Stimulated activated effector memory CD8-positive, alpha-beta T cell treated with anti-CD3 and anti-CD28 coated beads, Interleukin-12 subunit alpha, Interleukin-12 subunit beta, amount 100 ng/mL, for 72 hours (primary cell): ENCODE results near the gene RCC1.
"Not testable (repeated sequence)": the region's sequence is repeated elsewhere in the genome, so short reads cannot be mapped to it uniquely, and the experiment has no call there.

Experiments used
- ATAC-seq: fragments of 150-1000 bp; cut with Tn5 transposase; 2 replicates; pipeline ENCODE4 v1.10.0; 2021
- DNase-seq, 2 donors: peaks; one replicate each; pipeline ENCODE4 v3.0.0; 2021 to 2022; ENCODE audit warnings: low spot score in 2 of 2
- H3K27ac Mint-ChIP-seq: one replicate; pipeline ENCODE4 v1.8.0; 2022; ENCODE audit warnings: mild to moderate bottlenecking, mixed read lengths
- H3K36me3 Mint-ChIP-seq: one replicate; pipeline ENCODE4 v1.8.0; 2022; ENCODE audit warnings: mild to moderate bottlenecking, mixed read lengths
- H3K4me1 Mint-ChIP-seq: one replicate; pipeline ENCODE4 v1.8.0; 2022; ENCODE audit warnings: mixed read lengths
- H3K4me3 Mint-ChIP-seq: one replicate; pipeline ENCODE4 v1.8.0; 2022; ENCODE audit warnings: mild to moderate bottlenecking, mixed read lengths
- H3K9me3 Mint-ChIP-seq: one replicate; pipeline ENCODE4 v1.8.0; 2022; ENCODE audit warnings: mixed read lengths

Gene RCC1

DNA sequence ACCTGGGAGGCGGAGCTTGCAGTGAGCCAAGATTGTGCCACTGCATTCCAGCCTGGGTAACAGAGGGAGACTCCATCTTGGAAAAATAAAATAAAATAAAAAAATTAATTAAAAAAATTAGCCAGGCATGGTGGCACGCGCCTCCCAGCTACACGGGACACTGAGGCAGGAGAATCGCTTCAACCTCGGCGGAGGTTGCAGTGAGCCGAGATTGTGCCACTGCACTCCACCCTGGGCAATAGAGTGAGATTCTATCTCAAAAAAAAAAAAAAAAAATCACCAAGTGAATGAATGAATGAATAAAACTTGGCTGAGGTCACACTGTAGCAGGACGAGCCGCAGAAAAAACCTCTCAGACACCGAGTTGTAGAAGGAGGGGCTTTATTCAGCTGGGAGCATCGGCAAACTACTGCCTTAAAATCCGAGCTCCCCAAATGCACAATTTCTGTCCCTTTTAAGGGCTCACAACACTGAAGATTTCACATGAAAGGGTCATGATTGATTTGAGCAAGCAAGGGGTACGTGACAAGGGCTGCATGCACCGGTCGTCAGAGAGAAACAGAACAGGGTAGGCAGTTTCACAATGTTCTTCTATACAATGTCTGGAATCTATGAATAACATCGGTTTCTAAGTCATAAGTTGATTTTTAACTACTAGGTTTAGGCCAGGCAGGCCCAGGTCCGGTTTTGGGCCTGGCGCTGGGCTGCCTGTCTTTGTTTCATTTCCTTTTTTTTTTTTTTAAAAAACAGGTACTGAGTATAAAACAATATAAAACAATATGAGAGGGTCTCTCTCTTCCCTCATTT lies 80.9 kb downstream of the RCC1 start:
- not testable (repeated sequence) for ATAC-seq, H3K4me1 Mint-ChIP-seq, H3K9me3 Mint-ChIP-seq, H3K4me3 Mint-ChIP-seq, DNase-seq, H3K27ac Mint-ChIP-seq
- H3K36me3 Mint-ChIP-seq: peaks cover 13% of the 10 kb centered on the region
